RWPE2 (cell line): ENCODE measurements around the gene LILRA1.
"Not testable (repeated sequence)": the region's sequence is repeated elsewhere in the genome, so short reads cannot be mapped to it uniquely, and the experiment has no call there.

ENCODE experiments used
- ATAC-seq: fragments of 200-7000 bp; cut with Tn5 transposase; 3 replicates; pipeline ENCODE4 v1.9.1; 2021; ENCODE audit warnings: low read depth
- DNase-seq: peaks from one replicate; pipeline ENCODE4 v3.0.0-alpha.2; 2020; ENCODE audit warnings: low spot score
- H3K27ac ChIP-seq: fragments of 450-650 bp; 2 replicates; pipeline ENCODE4 v1.5.1; 2017; ENCODE audit warnings: mild to moderate bottlenecking; ENCODE audit not compliant: poor library complexity, severe bottlenecking
- H3K27me3 ChIP-seq: fragments of 250-450 bp; sonication (Bioruptor Pico); 2 replicates; pipeline ENCODE4 v1.5.1; 2021; ENCODE audit warnings: mild to moderate bottlenecking, moderate library complexity; ENCODE audit not compliant: insufficient read depth, poor library complexity, severe bottlenecking
- H3K36me3 ChIP-seq: fragments of 250-450 bp; sonication (Bioruptor Pico); 2 replicates; pipeline ENCODE4 v1.5.1; 2020; ENCODE audit warnings: low read depth, mild to moderate bottlenecking, moderate library complexity
- H3K4me1 ChIP-seq: fragments of 250-450 bp; sonication (Bioruptor Pico); 2 replicates; pipeline ENCODE4 v1.5.1; 2021; ENCODE audit warnings: mild to moderate bottlenecking, moderate library complexity; ENCODE audit not compliant: insufficient read depth, poor library complexity, severe bottlenecking
- H3K4me3 ChIP-seq: fragments of 250-450 bp; sonication (Bioruptor Pico); 2 replicates; pipeline ENCODE4 v1.5.1; 2021; ENCODE audit warnings: mild to moderate bottlenecking, moderate library complexity; ENCODE audit not compliant: severe bottlenecking
- H3K9me3 ChIP-seq: fragments of 250-450 bp; sonication (Bioruptor Pico); 2 replicates; pipeline ENCODE4 v1.5.1; 2021; ENCODE audit warnings: mild to moderate bottlenecking, moderate library complexity; ENCODE audit not compliant: severe bottlenecking
- TF ChIP-seq, protein P1 (sequence below): fragments of 450-650 bp; IDR thresholded peaks from one replicate; pipeline ENCODE4 v1.5.1; 2017; ENCODE audit warnings: mild to moderate bottlenecking, moderate library complexity; ENCODE audit not compliant: poor library complexity, severe bottlenecking

The LILRA1 gene

GRCh38 chr19:54560881-54561385 lies 32.5 kb upstream of the LILRA1 start:
- Histone ChIP-seq H3K9me3 (no peaks in the 10 kb centered on the region), H3K36me3 (no peaks in the 10 kb centered on the region), H3K4me1 (no peaks in the 10 kb centered on the region), H3K27ac (no peak overlapping the region), H3K4me3 (no peak overlapping the region), H3K27me3 (no peaks in the 10 kb centered on the region)
- TF ChIP-seq, protein P1, sequence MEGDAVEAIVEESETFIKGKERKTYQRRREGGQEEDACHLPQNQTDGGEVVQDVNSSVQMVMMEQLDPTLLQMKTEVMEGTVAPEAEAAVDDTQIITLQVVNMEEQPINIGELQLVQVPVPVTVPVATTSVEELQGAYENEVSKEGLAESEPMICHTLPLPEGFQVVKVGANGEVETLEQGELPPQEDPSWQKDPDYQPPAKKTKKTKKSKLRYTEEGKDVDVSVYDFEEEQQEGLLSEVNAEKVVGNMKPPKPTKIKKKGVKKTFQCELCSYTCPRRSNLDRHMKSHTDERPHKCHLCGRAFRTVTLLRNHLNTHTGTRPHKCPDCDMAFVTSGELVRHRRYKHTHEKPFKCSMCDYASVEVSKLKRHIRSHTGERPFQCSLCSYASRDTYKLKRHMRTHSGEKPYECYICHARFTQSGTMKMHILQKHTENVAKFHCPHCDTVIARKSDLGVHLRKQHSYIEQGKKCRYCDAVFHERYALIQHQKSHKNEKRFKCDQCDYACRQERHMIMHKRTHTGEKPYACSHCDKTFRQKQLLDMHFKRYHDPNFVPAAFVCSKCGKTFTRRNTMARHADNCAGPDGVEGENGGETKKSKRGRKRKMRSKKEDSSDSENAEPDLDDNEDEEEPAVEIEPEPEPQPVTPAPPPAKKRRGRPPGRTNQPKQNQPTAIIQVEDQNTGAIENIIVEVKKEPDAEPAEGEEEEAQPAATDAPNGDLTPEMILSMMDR, result no peak
- ATAC-seq, result no peak
- no peak for DNase-seq

DNA sequence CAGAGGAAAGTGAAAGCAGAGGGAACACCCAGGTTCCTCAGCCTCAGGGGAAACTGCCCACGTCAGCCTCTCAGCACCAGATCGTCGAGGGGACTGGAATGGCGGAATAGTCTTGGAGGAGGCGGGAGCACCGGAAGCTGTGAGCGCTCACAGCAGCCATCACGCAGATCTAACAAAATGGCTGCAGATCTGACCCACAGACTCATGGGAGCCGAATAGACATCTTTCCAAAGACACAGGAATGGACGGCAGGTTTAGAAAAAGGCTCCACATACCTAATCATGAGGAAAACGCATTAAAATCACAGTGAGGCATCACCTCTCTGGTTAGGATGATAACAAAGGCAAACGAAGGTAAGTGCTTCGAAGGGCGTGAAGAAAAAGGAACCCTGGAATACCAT lies 31.6 kb upstream of the LILRA1 start:
- Histone ChIP-seq H3K4me1 (no peaks in the 10 kb centered on the region), H3K4me3 (no peak overlapping the region), H3K36me3 (no peaks in the 10 kb centered on the region), H3K9me3 (no peaks in the 10 kb centered on the region), H3K27ac (no peak overlapping the region), H3K27me3 (no peaks in the 10 kb centered on the region)
- TF ChIP-seq, protein P1, result no peak
- ATAC-seq, result no peak
- no peak for DNase-seq

- not testable (repeated sequence) for H3K27ac ChIP-seq, DNase-seq, ATAC-seq, H3K9me3 ChIP-seq, H3K36me3 ChIP-seq, H3K4me3 ChIP-seq, H3K4me1 ChIP-seq, H3K27me3 ChIP-seq
Measured at GRCh38 chr19:54563206-54563605, 30.2 kb upstream of the LILRA1 start.

- Histone ChIP-seq H3K9me3 (no peaks in the 10 kb centered on the region), H3K4me1 (no peaks in the 10 kb centered on the region), H3K27ac (no peak overlapping the region), H3K36me3 (no peaks in the 10 kb centered on the region), H3K27me3 (no peaks in the 10 kb centered on the region), H3K4me3 (no peak overlapping the region)
- DNase-seq (no peak), ATAC-seq (no peak)
- TF ChIP-seq, protein P1, result no peak
Measured at GRCh38 chr19:54570316-54570715, 23.1 kb upstream of the LILRA1 start.

GRCh38 chr19:54571715-54572615 lies 21.5 kb upstream of the LILRA1 start:
- not testable (repeated sequence) for H3K4me1 ChIP-seq, H3K27me3 ChIP-seq, DNase-seq, H3K36me3 ChIP-seq, H3K27ac ChIP-seq, ATAC-seq, H3K9me3 ChIP-seq, H3K4me3 ChIP-seq
